CD4-positive, CD25-positive, alpha-beta regulatory T cell (primary cell): Measurements from ENCODE around the gene WASHC3. TPM values are rescaled to one million over a fixed set of nuclear protein-coding genes. Genes with fewer than 3 reads are reported as not detected.
A peak's percentile ranks its signal among the peaks of the same experiment; 100 is the strongest.

ENCODE experiments used
- ATAC-seq, 2 donors: fragments of 150-1000 bp; cut with Tn5 transposase; one replicate each; pipeline ENCODE4 v1.10.0; 2021; ENCODE audit warnings: low read depth in 2 of 2, moderate number of reproducible peaks in 2 of 2, moderate library complexity in 1 of 2
- DNase-seq, 3 donors: peaks; one replicate each; pipeline versions ENCODE4 v3.0.0 to v3.0.0-alpha.2; 2012 to 2022; ENCODE audit warnings: mixed read lengths in 1 of 3
- H3K27ac ChIP-seq: one replicate; pipeline ENCODE4 v1.7.0; 2013; ENCODE audit warnings: mild to moderate bottlenecking, low read length; ENCODE audit not compliant: insufficient read depth, poor library complexity, severe bottlenecking
- H3K27me3 ChIP-seq: one replicate; pipeline ENCODE4 v1.7.0; 2013; ENCODE audit warnings: low read length; ENCODE audit not compliant: control insufficient read depth, insufficient read depth
- H3K36me3 ChIP-seq: one replicate; pipeline ENCODE4 v1.7.0; 2013; ENCODE audit warnings: mild to moderate bottlenecking, low read length, moderate library complexity; ENCODE audit not compliant: control insufficient read depth, insufficient read depth
- H3K4me1 ChIP-seq: 2 replicates; pipeline ENCODE4 v1.7.0; 2013; ENCODE audit warnings: mild to moderate bottlenecking, low read length; ENCODE audit not compliant: insufficient read depth, control insufficient read depth, poor library complexity, severe bottlenecking
- H3K4me3 ChIP-seq: one replicate; pipeline ENCODE4 v1.7.0; 2013; ENCODE audit warnings: low read depth, mild to moderate bottlenecking, low read length, moderate library complexity
- H3K9me3 ChIP-seq, 2 experiments: 1 replicate in 1 of 2; 2 replicates in 1 of 2; pipeline ENCODE4 v1.7.0; 2013; ENCODE audit warnings: low read length in 2 of 2, mild to moderate bottlenecking in 1 of 2, moderate library complexity in 1 of 2; ENCODE audit not compliant: control insufficient read depth in 2 of 2
- H3K27ac Mint-ChIP-seq, 3 donors: one replicate each; pipeline ENCODE4 v1.8.0; 2020 to 2022; ENCODE audit warnings: mild to moderate bottlenecking in 3 of 3, mixed read lengths in 3 of 3, moderate library complexity in 2 of 3
- H3K27me3 Mint-ChIP-seq: one replicate; pipeline ENCODE4 v1.8.0; 2022; ENCODE audit warnings: mild to moderate bottlenecking, mixed read lengths
- H3K36me3 Mint-ChIP-seq: one replicate; pipeline ENCODE4 v1.8.0; 2020; ENCODE audit warnings: mixed read lengths
- H3K4me1 Mint-ChIP-seq, 4 donors: one replicate each; pipeline ENCODE4 v1.8.0; 2020 to 2022; ENCODE audit warnings: mixed read lengths in 4 of 4, mild to moderate bottlenecking in 1 of 4
- H3K4me3 Mint-ChIP-seq, 4 donors: one replicate each; pipeline ENCODE4 v1.8.0; 2020 to 2022; ENCODE audit warnings: mild to moderate bottlenecking in 4 of 4, mixed read lengths in 4 of 4, moderate library complexity in 3 of 4
- H3K9me3 Mint-ChIP-seq, 7 donors: one replicate each; pipeline ENCODE4 v1.8.0; 2020 to 2022; ENCODE audit warnings: mixed read lengths in 7 of 7, mild to moderate bottlenecking in 3 of 7, moderate library complexity in 2 of 7
- polyA plus RNA-seq, 4 donors: library from polyadenylated mRNA; unstranded; fragments of 300-500 nt; fragmentation: Illumina TruSeq; gene quantifications; one replicate each; pipeline ENCODE4 v1.2.3, GENCODE V29; 2021
- total RNA-seq: library from RNA; stranded (reverse); gene quantifications from one replicate; pipeline ENCODE4 v1.2.3, GENCODE V29; 2022

The WASHC3 gene
- total and polyA plus RNA-seq, 5 donors from 2014 or later: 50.7 to 168 (median 140) TPM

- peak overlapping the region; percentile 6 to 70 (median 60) for H3K27ac Mint-ChIP-seq
- peak in 2 of 3 donors; percentile 31 to 89 for DNase-seq
Measured at GRCh38 chr12:102043928-102044327, 17.9 kb downstream of the WASHC3 start.

DNA sequence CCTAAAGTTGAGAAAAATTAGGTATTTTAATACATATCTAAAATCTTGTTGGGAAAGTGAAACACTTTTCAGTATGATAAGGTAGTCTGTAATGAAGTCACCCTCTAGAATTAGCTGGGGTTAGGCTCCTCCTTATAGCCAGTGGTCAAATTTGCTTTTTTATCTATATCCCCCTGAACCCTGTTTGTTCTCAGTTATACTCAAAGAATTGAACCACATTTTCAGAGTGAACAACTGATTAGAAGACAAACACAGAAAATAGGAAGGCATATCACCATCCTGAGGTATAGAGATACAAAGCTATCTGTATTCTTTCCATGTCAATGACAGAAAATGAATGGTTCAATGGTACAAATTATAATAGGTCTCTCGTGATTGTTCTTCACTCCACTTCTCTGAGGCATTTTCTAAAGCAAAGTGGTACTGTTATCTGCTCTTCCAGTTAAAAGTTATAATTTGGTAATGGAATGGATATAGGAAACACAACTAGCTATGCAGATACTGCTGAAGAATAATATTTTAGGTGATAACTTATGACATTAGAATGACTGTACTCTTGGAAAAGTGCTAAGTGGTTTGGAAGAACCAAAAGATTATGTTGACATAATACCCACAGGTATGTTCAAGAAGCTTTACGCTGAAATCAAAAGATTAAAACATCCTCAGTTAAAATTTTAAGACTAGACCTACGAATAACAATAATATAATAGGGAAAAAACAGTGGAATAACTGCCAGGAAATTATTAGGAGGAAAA is 27.6 kb downstream of the WASHC3 start:
- H3K36me3 ChIP-seq: peaks cover 80% of the 10 kb centered on the region
- DNase-seq: no peak
- H3K27me3 Mint-ChIP-seq: no peaks in the 10 kb centered on the region

More at GRCh38 chr12:102043928-102044327, 17.9 kb downstream of the WASHC3 start:
- Histone ChIP-seq H3K27me3 (no peaks in the 10 kb centered on the region), H3K4me3 (peak overlapping the region; percentile 39), H3K27ac (peak overlapping the region; percentile 62), H3K36me3 (peaks cover 62% of the 10 kb centered on the region), H3K4me1 (peaks cover 16% of the 10 kb centered on the region), H3K9me3 (no peaks in the 10 kb centered on the region)
- Mint-ChIP-seq H3K36me3 (peaks cover 6% of the 10 kb centered on the region), H3K9me3 (no peaks in the 10 kb centered on the region), H3K4me3 (peak overlapping the region; percentile 3 to 59 (median 24)), H3K4me1 (peaks cover 8 to 19% (median 10%) of the 10 kb centered on the region in 4 donors), H3K27me3 (no peaks in the 10 kb centered on the region)
- ATAC-seq: peak; percentile 98

DNA sequence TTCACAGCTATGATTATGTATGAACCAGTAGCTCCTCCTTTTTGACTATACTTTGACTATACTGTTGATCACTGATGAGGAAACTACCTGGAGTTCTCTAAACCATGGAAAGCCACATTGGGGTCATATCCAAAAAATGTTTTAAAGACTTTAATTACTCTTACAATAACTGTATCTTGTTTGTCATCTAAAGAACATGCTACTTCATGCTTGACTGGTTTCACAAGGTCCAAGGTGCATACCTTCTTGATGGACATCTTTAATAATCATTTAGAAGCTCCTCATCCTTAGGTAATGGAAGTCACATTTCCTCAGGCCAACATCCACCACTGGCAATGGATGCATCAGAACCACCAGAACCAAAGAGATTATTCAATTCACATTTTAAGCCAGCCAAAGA is 29.9 kb downstream of the WASHC3 start:
- Mint-ChIP-seq H3K36me3 (peaks cover 53% of the 10 kb centered on the region), H3K4me1 (peaks cover 0 to 6% (median 3%) of the 10 kb centered on the region in 4 donors), H3K27ac (peak overlapping the region in 2 of 3 donors; percentile 5 to 73), H3K9me3 (no peaks in the 10 kb centered on the region), H3K27me3 (no peaks in the 10 kb centered on the region), H3K4me3 (no peak overlapping the region)
- H3K4me3 ChIP-seq: no peak overlapping the region
- no peaks in the 10 kb centered on the region for H3K9me3 ChIP-seq
- no peak for DNase-seq
- H3K27ac ChIP-seq: no peak overlapping the region
- no peaks in the 10 kb centered on the region for H3K4me1 ChIP-seq
- H3K27me3 ChIP-seq: no peaks in the 10 kb centered on the region
- no peak for ATAC-seq
- H3K36me3 ChIP-seq: peaks cover 61% of the 10 kb centered on the region

More for the DNA sequence above, 27.6 kb downstream of the WASHC3 start:
- no peaks in the 10 kb centered on the region for H3K27me3 ChIP-seq
- H3K4me3 ChIP-seq: no peak overlapping the region
- no peaks in the 10 kb centered on the region for H3K9me3 ChIP-seq
- peaks cover 64% of the 10 kb centered on the region for H3K36me3 Mint-ChIP-seq
- H3K4me1 Mint-ChIP-seq: peaks cover 2 to 5% (median 4%) of the 10 kb centered on the region in 4 donors
- no peak overlapping the region for H3K27ac ChIP-seq
- no peak overlapping the region for H3K27ac Mint-ChIP-seq
- no peaks in the 10 kb centered on the region for H3K4me1 ChIP-seq
- no peak overlapping the region for H3K4me3 Mint-ChIP-seq
- ATAC-seq: no peak
- no peaks in the 10 kb centered on the region for H3K9me3 Mint-ChIP-seq

DNA sequence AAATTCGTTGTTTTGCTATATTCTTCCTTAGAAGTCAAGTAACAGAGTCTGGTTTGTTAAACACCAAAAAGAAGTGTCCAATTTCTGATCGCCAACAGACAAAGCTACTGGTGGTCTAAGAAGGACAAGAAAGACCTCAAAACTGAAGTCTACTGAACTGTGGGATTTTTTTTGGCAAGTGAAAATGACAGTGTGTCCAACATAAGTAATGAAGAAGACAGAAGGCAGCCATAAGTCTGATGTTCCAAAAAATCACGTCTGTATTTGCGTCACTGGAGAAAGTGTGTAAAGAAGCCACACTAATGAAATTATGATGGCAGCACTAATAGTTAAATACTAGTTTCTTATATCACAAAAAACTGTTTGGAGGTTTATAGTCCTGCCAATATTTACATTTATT is 32.6 kb downstream of the WASHC3 start:
- no peaks in the 10 kb centered on the region for H3K4me1 ChIP-seq
- H3K4me3 ChIP-seq: no peak overlapping the region
- no peaks in the 10 kb centered on the region for H3K9me3 ChIP-seq
- Mint-ChIP-seq H3K36me3 (peaks cover 41% of the 10 kb centered on the region), H3K27ac (no peak overlapping the region), H3K9me3 (no peaks in the 10 kb centered on the region), H3K4me1 (peaks cover 0 to 10% (median 8%) of the 10 kb centered on the region in 4 donors), H3K4me3 (no peak overlapping the region), H3K27me3 (no peaks in the 10 kb centered on the region)
- peaks cover 58% of the 10 kb centered on the region for H3K36me3 ChIP-seq
- no peak for DNase-seq
- ATAC-seq: no peak
- no peak overlapping the region for H3K27ac ChIP-seq
- H3K27me3 ChIP-seq: no peaks in the 10 kb centered on the region

GRCh38 chr12:102026728-102027127 is 35.1 kb downstream of the WASHC3 start:
- Mint-ChIP-seq H3K4me3 (no peak overlapping the region), H3K27me3 (no peaks in the 10 kb centered on the region), H3K9me3 (no peaks in the 10 kb centered on the region), H3K36me3 (peaks cover 26% of the 10 kb centered on the region), H3K27ac (no peak overlapping the region), H3K4me1 (peaks cover 0 to 13% (median 10%) of the 10 kb centered on the region in 4 donors)
- no peaks in the 10 kb centered on the region for H3K27me3 ChIP-seq
- H3K27ac ChIP-seq: no peak overlapping the region
- DNase-seq (no peak), ATAC-seq (no peak)
- peaks cover 54% of the 10 kb centered on the region for H3K36me3 ChIP-seq
- no peaks in the 10 kb centered on the region for H3K9me3 ChIP-seq
- H3K4me1 ChIP-seq: no peaks in the 10 kb centered on the region
- no peak overlapping the region for H3K4me3 ChIP-seq

DNA sequence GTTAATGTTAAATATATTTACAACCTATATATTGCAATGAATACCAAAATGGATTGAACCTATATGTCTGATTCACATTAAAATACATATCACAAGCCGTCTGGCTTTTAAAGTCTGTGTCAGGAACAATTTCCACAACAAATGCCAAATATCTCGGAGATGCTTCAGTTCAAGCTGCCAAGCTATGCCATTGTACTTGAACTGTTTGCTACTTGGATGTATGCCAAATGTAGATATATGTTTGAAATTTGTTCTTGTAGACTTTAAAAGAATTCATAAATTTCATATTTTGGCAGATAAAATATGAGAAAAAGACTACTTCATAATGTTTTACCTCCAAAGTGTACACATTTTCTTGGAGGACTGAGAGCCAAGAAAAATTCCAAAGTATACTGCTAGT is 37.0 kb downstream of the WASHC3 start:
- Histone ChIP-seq H3K27ac (no peak overlapping the region), H3K4me3 (no peak overlapping the region), H3K36me3 (peaks cover 54% of the 10 kb centered on the region), H3K4me1 (no peaks in the 10 kb centered on the region), H3K9me3 (no peaks in the 10 kb centered on the region), H3K27me3 (no peaks in the 10 kb centered on the region)
- no peak for DNase-seq
- H3K9me3 Mint-ChIP-seq: no peaks in the 10 kb centered on the region
- no peak for ATAC-seq
- H3K27ac Mint-ChIP-seq: no peak overlapping the region
- peaks cover 0 to 18% (median 12%) of the 10 kb centered on the region in 4 donors for H3K4me1 Mint-ChIP-seq
- H3K27me3 Mint-ChIP-seq: no peaks in the 10 kb centered on the region
- peaks cover 30% of the 10 kb centered on the region for H3K36me3 Mint-ChIP-seq
- no peak overlapping the region for H3K4me3 Mint-ChIP-seq

DNA sequence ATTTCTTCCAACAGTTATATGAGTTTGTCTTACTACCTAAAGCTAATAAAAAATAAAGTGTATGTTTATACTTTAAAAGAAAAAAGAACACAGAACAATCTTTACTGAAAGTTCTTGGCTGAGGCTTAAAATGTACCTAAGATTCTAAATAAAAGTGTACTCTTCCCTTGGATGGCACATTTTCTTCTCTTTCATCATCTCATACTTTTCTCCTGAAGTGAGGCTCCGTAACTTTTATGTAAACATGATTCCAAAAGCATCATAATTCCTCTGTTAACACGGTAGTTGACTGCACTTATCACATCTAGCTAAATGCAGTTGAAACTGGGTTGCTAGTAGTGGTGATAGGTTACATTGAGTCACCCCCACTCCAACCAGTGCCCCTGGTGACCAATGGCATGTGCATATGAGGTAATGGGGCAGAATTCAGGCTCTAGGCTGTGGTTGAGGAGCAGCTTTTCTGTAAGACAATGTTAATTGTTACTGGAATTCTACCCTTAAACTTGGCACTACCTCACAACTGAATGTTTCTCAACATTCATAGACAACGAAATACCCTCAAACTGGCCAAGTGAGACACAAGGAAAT is 38.4 kb downstream of the WASHC3 start:
- H3K36me3 Mint-ChIP-seq: peaks cover 35% of the 10 kb centered on the region
- H3K27me3 Mint-ChIP-seq: no peaks in the 10 kb centered on the region

More for the DNA sequence above, 38.4 kb downstream of the WASHC3 start:
- no peak overlapping the region for H3K27ac ChIP-seq
- H3K4me3 Mint-ChIP-seq: no peak overlapping the region
- DNase-seq: no peak
- no peak for ATAC-seq
- H3K4me3 ChIP-seq: no peak overlapping the region
- no peaks in the 10 kb centered on the region for H3K27me3 ChIP-seq
- H3K9me3 Mint-ChIP-seq: no peaks in the 10 kb centered on the region
- H3K27ac Mint-ChIP-seq: no peak overlapping the region
- no peaks in the 10 kb centered on the region for H3K9me3 ChIP-seq
- peaks cover 60% of the 10 kb centered on the region for H3K36me3 ChIP-seq
- peaks cover 0 to 20% (median 11%) of the 10 kb centered on the region in 4 donors for H3K4me1 Mint-ChIP-seq
- H3K4me1 ChIP-seq: no peaks in the 10 kb centered on the region
